Body of pancreas (tissue), 4 donors: ENCODE measurements around the gene TINCR. TPM values are rescaled to one million over a fixed set of nuclear protein-coding genes. Genes with fewer than 3 reads are reported as not detected.
"Not testable (repeated sequence)": the region's sequence is repeated elsewhere in the genome, so short reads cannot be mapped to it uniquely, and the experiment has no call there.

ENCODE experiments used
- ATAC-seq: fragments of 150-250 bp; one replicate; pipeline ENCODE4 v1.9.1; 2016
- DNase-seq, 4 donors: peaks; one replicate each; pipeline ENCODE4 v3.0.0-alpha.2; 2019
- H3K27ac ChIP-seq, 4 donors: fragments of 200-600 bp; sonication (generic); 1 replicate in 3 of 4; 2 replicates in 1 of 4; pipeline versions ENCODE4 v1.5.1 to v1.6.1; 2016 to 2019; ENCODE audit warnings: mild to moderate bottlenecking in 1 of 4, mixed read lengths in 1 of 4, moderate library complexity in 1 of 4
- H3K27me3 ChIP-seq, 2 donors: fragments of 200-600 bp; sonication (generic); one replicate each; pipeline ENCODE4 v1.6.0; 2016; ENCODE audit warnings: mild to moderate bottlenecking in 1 of 2
- H3K36me3 ChIP-seq, 2 donors: fragments of 200-600 bp; sonication (generic); replicated peaks in 1 of 2; 2 replicates each; pipeline ENCODE4 v1.5.1; 2016; ENCODE audit warnings: low read depth in 2 of 2; ENCODE audit not compliant: insufficient read depth in 1 of 2
- H3K4me1 ChIP-seq: fragments of 200-600 bp; sonication (generic); one replicate; pipeline ENCODE4 v1.6.0; 2016
- H3K4me3 ChIP-seq, 2 donors: fragments of 200-600 bp; sonication (generic); 1 replicate in 1 of 2; 2 replicates in 1 of 2; pipeline ENCODE4 v1.5.1; 2016 to 2019
- H3K9me3 ChIP-seq, 3 donors: fragments of 200-600 bp; sonication (generic); 1 replicate in 2 of 3; 2 replicates in 1 of 3; pipeline ENCODE4 v1.5.1; 2016
- POLR2A ChIP-seq, 3 donors: fragments of 450-650 bp; IDR thresholded peaks; one replicate each; pipeline ENCODE4 v1.6.1; 2016; ENCODE audit warnings: antibody characterized with exemption in 3 of 3, mild to moderate bottlenecking in 2 of 3
- WGBS, 2 donors: methylation state at CpG; one replicate each; pipeline ENCODE4 v1.1.5; 2017; 5-methylcytosine and 5-hydroxymethylcytosine counted together
- intact Hi-C: fragments of 100-400 bp; cut with DNase I; formaldehyde crosslinking; loops from one replicate; pipeline ENCODE4 v1.15.1; 2023
- total RNA-seq, 2 donors: library from RNA; depleted of rRNA; stranded (reverse); fragments of >200 nt; gene quantifications; one replicate each; pipeline ENCODE4 v1.1.0, GENCODE V29; 2016
- TF ChIP-seq, protein P1 (sequence below), 7 experiments: fragments of 450-650 bp in 4 of 7; fragments of 200-600 bp in 3 of 7; sonication (generic) in 3 of 7; IDR thresholded peaks; one replicate each; pipeline ENCODE4 v1.5.1; 2016 to 2019; ENCODE audit warnings: antibody characterized with exemption in 7 of 7

The TINCR gene
- total RNA-seq, 2 donors from 2014 or later = 0.52 TPM; not detected in 1

DNA sequence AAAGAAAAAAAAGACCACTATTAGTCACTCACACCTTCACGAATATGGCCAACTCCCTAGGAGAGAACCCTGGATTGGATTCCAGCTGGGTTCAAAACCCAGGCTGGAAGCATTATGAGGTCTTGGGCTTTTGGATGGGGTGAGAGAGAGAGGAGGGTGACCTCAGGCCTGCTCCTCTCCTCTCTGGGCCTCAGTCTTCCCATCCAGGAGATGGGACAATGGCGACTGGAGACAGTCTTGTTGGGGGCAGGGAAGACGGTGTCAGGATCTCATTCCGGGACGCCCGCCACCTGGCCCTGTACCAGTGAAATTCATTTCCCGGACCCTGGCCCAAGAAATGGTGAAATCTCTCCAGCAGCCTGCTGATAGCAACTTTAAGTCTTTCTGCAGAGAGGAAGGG lies 26.3 kb downstream of the TINCR start:
- H3K4me3 ChIP-seq = no peak overlapping the region
- DNase-seq (no peak), ATAC-seq (no peak)
- peaks cover 4% of the 10 kb centered on the region for H3K4me1 ChIP-seq
- no peaks in the 10 kb centered on the region for H3K9me3 ChIP-seq
- H3K27me3 ChIP-seq = no peaks in the 10 kb centered on the region
- no peaks in the 10 kb centered on the region for H3K36me3 ChIP-seq
- intact Hi-C loops = no loop called here
- H3K27ac ChIP-seq = no peak overlapping the region
- 75 to 90% methylated on average over 3 to 7 of the region's 7 CpGs for WGBS, 2 donors
- TF ChIP-seq POLR2A (IDR thresholded peaks at IDR 0.05) = no peak
- TF ChIP-seq, protein P1, sequence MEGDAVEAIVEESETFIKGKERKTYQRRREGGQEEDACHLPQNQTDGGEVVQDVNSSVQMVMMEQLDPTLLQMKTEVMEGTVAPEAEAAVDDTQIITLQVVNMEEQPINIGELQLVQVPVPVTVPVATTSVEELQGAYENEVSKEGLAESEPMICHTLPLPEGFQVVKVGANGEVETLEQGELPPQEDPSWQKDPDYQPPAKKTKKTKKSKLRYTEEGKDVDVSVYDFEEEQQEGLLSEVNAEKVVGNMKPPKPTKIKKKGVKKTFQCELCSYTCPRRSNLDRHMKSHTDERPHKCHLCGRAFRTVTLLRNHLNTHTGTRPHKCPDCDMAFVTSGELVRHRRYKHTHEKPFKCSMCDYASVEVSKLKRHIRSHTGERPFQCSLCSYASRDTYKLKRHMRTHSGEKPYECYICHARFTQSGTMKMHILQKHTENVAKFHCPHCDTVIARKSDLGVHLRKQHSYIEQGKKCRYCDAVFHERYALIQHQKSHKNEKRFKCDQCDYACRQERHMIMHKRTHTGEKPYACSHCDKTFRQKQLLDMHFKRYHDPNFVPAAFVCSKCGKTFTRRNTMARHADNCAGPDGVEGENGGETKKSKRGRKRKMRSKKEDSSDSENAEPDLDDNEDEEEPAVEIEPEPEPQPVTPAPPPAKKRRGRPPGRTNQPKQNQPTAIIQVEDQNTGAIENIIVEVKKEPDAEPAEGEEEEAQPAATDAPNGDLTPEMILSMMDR (IDR thresholded peaks at IDR 0.05) = no peak

DNA sequence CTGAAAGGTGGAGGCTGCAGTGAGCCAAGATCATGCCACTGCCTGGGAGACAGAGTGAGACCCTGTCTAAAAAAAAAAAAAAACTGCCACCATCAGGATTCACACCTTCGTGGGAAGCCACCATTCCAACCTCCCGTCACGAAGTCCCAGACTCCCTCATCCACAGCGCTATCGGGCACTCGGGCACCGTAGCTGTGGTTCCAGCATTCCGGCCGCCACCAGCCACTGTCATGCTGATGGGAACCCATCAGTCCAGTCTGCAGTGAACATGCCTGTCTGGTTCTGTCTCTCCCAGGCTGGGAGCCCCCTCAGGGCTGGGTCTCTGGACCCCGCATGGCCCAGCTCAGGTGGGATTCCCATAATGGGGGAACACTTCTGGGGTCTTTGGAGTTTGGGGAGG lies 27.5 kb downstream of the TINCR start:
- TF ChIP-seq POLR2A (IDR thresholded peaks at IDR 0.05) = no peak
- TF ChIP-seq, protein P1 (IDR thresholded peaks at IDR 0.05) = no peak
- intact Hi-C loops = no loop called here
- H3K4me3 ChIP-seq = no peak overlapping the region
- no peaks in the 10 kb centered on the region for H3K36me3 ChIP-seq
- peaks cover 0 to 1% (median 0%) of the 10 kb centered on the region in 3 donors for H3K9me3 ChIP-seq
- no peak overlapping the region for H3K27ac ChIP-seq
- DNase-seq (no peak), ATAC-seq (no peak)
- peaks cover 10% of the 10 kb centered on the region for H3K4me1 ChIP-seq
- H3K27me3 ChIP-seq = no peaks in the 10 kb centered on the region
- 88 to 89% methylated on average over 9 to 10 of the region's 10 CpGs for WGBS, 2 donors

DNA sequence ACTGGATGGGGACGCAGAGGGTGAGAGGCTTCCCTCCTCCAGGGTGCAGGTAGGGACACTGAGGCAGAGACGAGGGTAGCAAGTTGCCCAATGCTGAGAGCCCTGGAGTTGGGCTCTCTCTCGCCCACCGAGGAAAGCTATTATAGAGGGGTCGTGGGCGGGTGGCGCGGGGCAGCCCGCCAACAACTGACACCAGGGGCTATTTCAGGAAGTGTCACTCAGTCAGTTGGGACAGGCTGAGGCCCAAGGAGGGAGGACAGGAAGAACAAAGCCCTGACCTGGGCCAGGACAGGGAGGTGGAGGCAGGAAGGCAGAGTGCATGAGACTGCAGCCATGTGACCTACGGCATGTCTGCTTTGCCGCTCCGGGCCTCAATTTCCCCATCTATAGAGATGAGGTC lies 29.9 kb downstream of the TINCR start:
- Histone ChIP-seq H3K27me3 (no peaks in the 10 kb centered on the region), H3K4me3 (no peak overlapping the region), H3K4me1 (peaks cover 10% of the 10 kb centered on the region), H3K9me3 (peaks cover 0 to 9% (median 0%) of the 10 kb centered on the region in 3 donors), H3K36me3 (no peaks in the 10 kb centered on the region), H3K27ac (no peak overlapping the region)
- TF ChIP-seq POLR2A (IDR thresholded peaks at IDR 0.05) = no peak
- TF ChIP-seq, protein P1 (IDR thresholded peaks at IDR 0.05) = no peak
- WGBS, 2 donors = 83 to 92% methylated on average over 12 of the region's 12 CpGs
- intact Hi-C loops = no loop called here
- DNase-seq (no peak), ATAC-seq (no peak)

DNA sequence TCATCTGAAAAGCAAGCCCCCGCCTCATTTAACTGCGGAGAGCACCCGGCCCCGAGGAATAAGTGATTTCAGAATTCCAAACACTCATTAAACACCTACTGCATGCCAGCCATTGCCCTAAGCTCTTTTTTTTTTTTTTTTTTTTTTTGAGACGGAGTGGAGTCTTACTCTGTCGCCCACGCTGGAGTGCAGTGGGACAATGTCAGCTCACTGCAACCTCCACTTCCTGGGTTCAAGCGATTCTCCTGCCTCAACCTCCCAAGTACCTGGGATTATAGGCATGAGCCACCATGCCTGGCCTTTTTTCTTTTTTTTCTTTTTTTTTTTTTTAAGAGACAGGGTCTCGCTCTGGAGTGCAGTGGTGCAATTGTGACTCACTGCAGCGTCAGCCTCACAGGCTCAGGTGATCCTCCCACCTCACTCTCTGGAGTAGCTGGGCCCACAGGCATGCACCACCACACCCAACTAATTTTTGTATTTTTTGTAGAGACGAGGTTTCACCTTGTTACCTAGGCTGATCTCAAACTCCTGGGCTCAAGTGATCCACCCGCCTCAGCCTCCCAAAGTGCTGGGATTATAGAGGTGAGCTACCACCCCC lies 30.7 kb downstream of the TINCR start:
- ATAC-seq, H3K9me3 ChIP-seq, H3K27me3 ChIP-seq, H3K27ac ChIP-seq, intact Hi-C loops, H3K36me3 ChIP-seq, DNase-seq, H3K4me3 ChIP-seq: not testable (repeated sequence)
- peaks cover 10% of the 10 kb centered on the region for H3K4me1 ChIP-seq
- WGBS, 2 donors = 72 to 75% methylated on average over 12 of the region's 12 CpGs

DNA sequence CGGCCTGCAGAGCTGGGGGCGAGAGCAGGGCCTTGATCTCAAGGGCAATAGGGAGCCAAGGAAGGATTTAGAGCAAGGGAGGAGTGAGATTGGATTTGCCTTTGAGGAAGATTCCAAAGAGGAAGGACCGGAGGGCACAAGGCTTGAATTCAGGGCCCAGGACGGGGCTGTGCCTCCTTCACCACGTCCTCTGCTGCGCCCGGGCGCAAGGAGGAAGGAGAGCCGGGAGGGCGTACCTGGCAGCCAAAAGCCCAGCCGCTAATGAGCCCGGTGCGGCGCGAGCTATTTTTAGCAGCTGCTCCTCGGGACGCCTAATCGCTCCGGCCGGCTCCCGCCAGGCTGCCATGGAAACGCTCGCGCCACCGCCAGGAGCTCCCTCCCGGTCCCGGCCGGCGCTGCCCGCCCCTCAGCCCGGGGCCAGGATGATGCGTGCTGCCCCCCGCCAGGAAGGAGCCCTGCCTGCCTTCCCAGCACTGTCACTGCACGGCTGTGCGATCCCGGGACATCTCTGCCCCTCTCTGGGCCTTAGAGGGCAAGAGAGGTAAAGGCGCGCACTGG lies 31.3 kb downstream of the TINCR start:
- TF ChIP-seq POLR2A (IDR thresholded peaks at IDR 0.05) = no peak
- TF ChIP-seq, protein P1 (IDR thresholded peaks at IDR 0.05) = no peak
- peaks cover 10% of the 10 kb centered on the region for H3K4me1 ChIP-seq
- H3K27me3 ChIP-seq = no peaks in the 10 kb centered on the region
- intact Hi-C loops = no loop called here
- H3K4me3 ChIP-seq = no peak overlapping the region
- peaks cover 0 to 9% (median 0%) of the 10 kb centered on the region in 3 donors for H3K9me3 ChIP-seq
- DNase-seq = peak; percentile 70 to 77 (median 76)
- H3K36me3 ChIP-seq = no peaks in the 10 kb centered on the region
- peak; percentile 86 for ATAC-seq
- no peak overlapping the region for H3K27ac ChIP-seq
- 4 to 16% methylated on average over 12 to 38 of the region's 38 CpGs for WGBS, 2 donors
